SU-DHL-6 (cell line): ENCODE measurements around the gene KHSRP.

Experiments
- CTCF ChIP-seq: fragments of 200-600 bp; sonication (generic); IDR thresholded peaks from one replicate; pipeline ENCODE4 v1.5.1; 2017; ENCODE audit warnings: antibody characterized with exemption, mild to moderate bottlenecking, low read length, moderate library complexity; ENCODE audit not compliant: insufficient read depth, poor library complexity, severe bottlenecking
- EZH2phosphoT487 ChIP-seq: fragments of 200-600 bp; sonication (generic), shearing (Covaris generic); conservative IDR thresholded peaks from 2 replicates; pipeline ENCODE4 v1.6.1; 2018; ENCODE audit warnings: mild to moderate bottlenecking, antibody characterized with exemption, low read length, moderate library complexity, mixed read lengths

GRCh38 chr19:6433663-6434062 lies 9.1 kb upstream of the KHSRP start, which contains the start of gene SLC25A41:
- no peak for TF ChIP-seq CTCF
- no peak for TF ChIP-seq EZH2phosphoT487
